Measurements from ENCODE around the gene C16orf95. TPM values are rescaled to one million over a fixed set of nuclear protein-coding genes. Genes with fewer than 3 reads are reported as not detected.

C16orf95 gene
- total RNA-seq, 3 donors from 2014 or later (not counting 1 experiment from before 2014, with no cell fraction given): 1.6 to 4.1 (median 2.7) TPM

GRCh38 chr16:87321336-87322107 is 4.3 kb upstream of the C16orf95 start:
- Histone ChIP-seq H3K27me3 (ENCODE audit: control insufficient read depth, insufficient read depth, low read length) (no peaks in the 10 kb centered on the region), H3K4me1 (ENCODE audit: control insufficient read depth, insufficient read depth, low read length) (peaks cover 18% of the 10 kb centered on the region), H3K27ac (ENCODE audit: low read length) (no peak overlapping the region), H3K36me3 (ENCODE audit: control insufficient read depth, insufficient read depth, low read length) (no peaks in the 10 kb centered on the region), H3K4me3 (ENCODE audit: low read length) (no peak overlapping the region), H3K9me3 (ENCODE audit: control insufficient read depth, insufficient read depth, low read length) (no peaks in the 10 kb centered on the region)
- no peaks in the 10 kb centered on the region for H3K9me3 Mint-ChIP-seq
- H3K4me1 Mint-ChIP-seq: peaks cover 18 to 31% of the 10 kb centered on the region in 2 donors
- no peak overlapping the region for H3K4me3 Mint-ChIP-seq
- no peak for ATAC-seq
- no peak for DNase-seq
- H3K36me3 Mint-ChIP-seq: no peaks in the 10 kb centered on the region
- intact Hi-C loops (cut with micrococcal nuclease): no loop called here
- no peak overlapping the region for H3K27ac Mint-ChIP-seq
- no peak for TF ChIP-seq CTCF (IDR thresholded peaks at IDR 0.05)
- no peaks in the 10 kb centered on the region for H3K27me3 Mint-ChIP-seq (ENCODE audit: low read depth in 2 of 2)
- 89% methylated on average over 20 of the region's 20 CpGs for WGBS (ENCODE audit: insufficient coverage)

GRCh38 chr16:87320510-87321227 is 3.5 kb upstream of the C16orf95 start:
- no peaks in the 10 kb centered on the region for H3K9me3 ChIP-seq (ENCODE audit: control insufficient read depth, insufficient read depth, low read length)
- H3K27ac ChIP-seq (ENCODE audit: low read length): no peak overlapping the region
- TF ChIP-seq CTCF (IDR thresholded peaks at IDR 0.05): no peak
- no peak overlapping the region for H3K4me3 Mint-ChIP-seq
- H3K27me3 ChIP-seq (ENCODE audit: control insufficient read depth, insufficient read depth, low read length): no peaks in the 10 kb centered on the region
- no peak overlapping the region for H3K4me3 ChIP-seq (ENCODE audit: low read length)
- ATAC-seq: no peak
- H3K9me3 Mint-ChIP-seq: no peaks in the 10 kb centered on the region
- no peaks in the 10 kb centered on the region for H3K27me3 Mint-ChIP-seq (ENCODE audit: low read depth in 2 of 2)
- no peak for DNase-seq
- peaks cover 18 to 27% of the 10 kb centered on the region in 2 donors for H3K4me1 Mint-ChIP-seq
- H3K36me3 ChIP-seq (ENCODE audit: control insufficient read depth, insufficient read depth, low read length): no peaks in the 10 kb centered on the region
- intact Hi-C loops (cut with micrococcal nuclease): no loop called here
- peaks cover 19% of the 10 kb centered on the region for H3K4me1 ChIP-seq (ENCODE audit: control insufficient read depth, insufficient read depth, low read length)
- 96% methylated on average over 12 of the region's 12 CpGs for WGBS (ENCODE audit: insufficient coverage)
- no peak overlapping the region for H3K27ac Mint-ChIP-seq
- H3K36me3 Mint-ChIP-seq: no peaks in the 10 kb centered on the region

GRCh38 chr16:87319997-87320491 is 2.9 kb upstream of the C16orf95 start:
- Histone ChIP-seq H3K27ac (ENCODE audit: low read length) (no peak overlapping the region), H3K27me3 (ENCODE audit: control insufficient read depth, insufficient read depth, low read length) (no peaks in the 10 kb centered on the region), H3K4me3 (ENCODE audit: low read length) (no peak overlapping the region), H3K4me1 (ENCODE audit: control insufficient read depth, insufficient read depth, low read length) (peaks cover 19% of the 10 kb centered on the region), H3K36me3 (ENCODE audit: control insufficient read depth, insufficient read depth, low read length) (no peaks in the 10 kb centered on the region), H3K9me3 (ENCODE audit: control insufficient read depth, insufficient read depth, low read length) (no peaks in the 10 kb centered on the region)
- WGBS (ENCODE audit: insufficient coverage): 96% methylated on average over 7 of the region's 7 CpGs
- DNase-seq: no peak
- Mint-ChIP-seq H3K4me1 (peaks cover 18 to 27% of the 10 kb centered on the region in 2 donors), H3K27me3 (ENCODE audit: low read depth in 2 of 2) (no peaks in the 10 kb centered on the region), H3K36me3 (no peaks in the 10 kb centered on the region), H3K4me3 (no peak overlapping the region), H3K9me3 (no peaks in the 10 kb centered on the region), H3K27ac (no peak overlapping the region)
- ATAC-seq: no peak
- no peak for TF ChIP-seq CTCF (IDR thresholded peaks at IDR 0.05)
- intact Hi-C loops (cut with micrococcal nuclease): loop anchor here (5.0 kb wide), 1 partner anchor 317 kb away; no protein-coding TSS in a partner anchor
